Tongue (tissue), 2 donors: Measurements from ENCODE around the gene IL4R. TPM values are rescaled to one million over a fixed set of nuclear protein-coding genes. Genes with fewer than 3 reads are reported as not detected.
"Not testable (repeated sequence)": the region's sequence is repeated elsewhere in the genome, so short reads cannot be mapped to it uniquely, and the experiment has no call there.

Experiments
- DNase-seq: peaks from one replicate; pipeline ENCODE4 v3.0.0-alpha.2; 2015
- total RNA-seq: library from RNA; depleted of rRNA; stranded (reverse); fragments of >200 nt; gene quantifications from one replicate; pipeline ENCODE4 v1.2.3, GENCODE V29; 2014

The IL4R gene
- total RNA-seq: 16.4 TPM

DNA sequence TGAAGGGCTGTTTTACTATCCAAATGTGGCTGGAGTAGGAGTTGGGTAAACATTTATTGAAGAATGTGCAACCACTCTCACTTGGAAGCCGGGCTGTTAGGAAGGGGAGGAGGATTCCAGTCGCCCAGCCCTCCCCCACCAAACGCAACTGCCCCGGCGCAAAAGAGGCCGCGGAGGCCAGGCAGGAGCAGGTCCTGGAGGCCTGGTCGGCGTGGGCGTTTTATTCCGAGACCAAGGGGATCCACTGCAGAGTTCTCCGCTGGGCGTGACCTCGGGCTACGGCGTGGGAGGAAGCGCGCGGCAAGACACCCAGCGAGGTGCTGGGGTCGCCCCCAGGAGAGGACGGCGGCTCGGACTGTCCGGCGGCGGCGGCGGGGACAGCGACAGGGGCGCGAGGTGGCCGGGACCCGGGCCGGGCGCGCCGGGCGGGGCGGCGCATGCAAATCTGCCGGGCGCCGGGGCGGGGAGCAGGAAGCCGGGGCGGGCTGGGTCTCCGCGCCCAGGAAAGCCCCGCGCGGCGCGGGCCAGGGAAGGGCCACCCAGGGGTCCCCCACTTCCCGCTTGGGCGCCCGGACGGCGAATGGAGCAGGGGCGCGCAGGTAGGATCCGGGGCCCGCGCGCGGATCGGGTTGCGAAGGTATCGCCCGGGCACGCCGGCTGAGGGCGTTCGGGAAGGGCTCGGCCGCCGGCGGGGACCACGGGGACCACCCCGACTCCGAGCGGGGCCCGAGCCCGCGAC lies at the start of gene IL4R:
Gene IL4R, plus strand, starts transcription at position 553 of the 739 bp plus-strand sequence. CDS start 26,230 bp downstream, outside the sequence.
- peak; percentile 44 for DNase-seq

DNA sequence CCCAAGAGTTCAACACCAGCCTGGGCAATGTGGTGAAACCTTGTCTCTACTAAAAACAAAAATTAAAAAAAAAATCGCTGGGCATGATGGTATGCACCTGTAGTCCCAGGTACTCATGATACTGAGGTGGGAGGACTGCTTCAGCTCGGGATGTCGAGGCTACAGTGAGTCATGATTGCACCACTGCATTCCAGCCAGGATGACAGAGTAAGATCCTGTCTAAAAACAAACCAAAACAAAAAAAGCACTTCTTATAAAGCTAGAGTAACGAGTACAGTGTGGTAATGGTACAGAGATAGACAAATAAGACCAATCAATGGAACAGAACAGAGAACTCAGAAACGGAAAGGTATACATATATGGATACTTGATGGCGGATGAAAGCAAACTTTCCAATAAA lies 49.6 kb upstream of the IL4R start:
- no peak for DNase-seq

- no peak for DNase-seq
These were observed 47.8 kb upstream of the IL4R start for GRCh38 chr16:27265982-27266381.

DNA sequence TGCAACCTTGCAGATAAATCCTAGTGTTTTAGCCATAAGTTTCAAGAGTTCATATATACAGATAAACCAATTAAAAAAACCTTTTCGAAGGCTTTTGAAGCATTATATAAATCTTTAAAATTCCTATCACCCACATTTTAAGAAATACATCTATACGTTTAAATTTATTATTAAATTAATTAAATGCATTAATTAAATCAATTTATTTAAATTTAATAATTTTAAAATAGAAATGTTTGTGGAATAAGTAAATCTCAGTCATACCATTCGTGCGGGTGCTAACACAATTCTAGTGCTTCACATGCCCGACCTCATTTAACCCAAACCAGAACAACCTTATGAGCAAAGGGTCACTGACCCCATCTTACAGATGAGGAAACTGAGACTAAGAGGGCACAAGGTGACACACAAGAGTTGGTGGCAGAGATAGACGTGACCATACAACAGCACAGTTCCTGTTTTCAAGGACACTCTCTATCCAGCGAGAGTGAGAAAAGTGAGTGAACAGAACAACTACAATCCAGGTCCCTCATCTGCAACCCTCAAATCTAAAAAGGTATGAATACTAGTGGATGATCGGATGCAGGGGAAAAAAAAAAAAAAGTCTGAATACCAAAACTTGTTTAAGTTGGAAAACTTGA lies 46.6 kb upstream of the IL4R start:
- no peak for DNase-seq

- peak; percentile 99 for DNase-seq
These were observed 45.1 kb upstream of the IL4R start, which contains the start of gene NSMCE1 for GRCh38 chr16:27268376-27269299. NSMCE1 (minus strand) TSS chr16:27268772; CDS start chr16:27257570, 11,202 bp downstream.

DNA sequence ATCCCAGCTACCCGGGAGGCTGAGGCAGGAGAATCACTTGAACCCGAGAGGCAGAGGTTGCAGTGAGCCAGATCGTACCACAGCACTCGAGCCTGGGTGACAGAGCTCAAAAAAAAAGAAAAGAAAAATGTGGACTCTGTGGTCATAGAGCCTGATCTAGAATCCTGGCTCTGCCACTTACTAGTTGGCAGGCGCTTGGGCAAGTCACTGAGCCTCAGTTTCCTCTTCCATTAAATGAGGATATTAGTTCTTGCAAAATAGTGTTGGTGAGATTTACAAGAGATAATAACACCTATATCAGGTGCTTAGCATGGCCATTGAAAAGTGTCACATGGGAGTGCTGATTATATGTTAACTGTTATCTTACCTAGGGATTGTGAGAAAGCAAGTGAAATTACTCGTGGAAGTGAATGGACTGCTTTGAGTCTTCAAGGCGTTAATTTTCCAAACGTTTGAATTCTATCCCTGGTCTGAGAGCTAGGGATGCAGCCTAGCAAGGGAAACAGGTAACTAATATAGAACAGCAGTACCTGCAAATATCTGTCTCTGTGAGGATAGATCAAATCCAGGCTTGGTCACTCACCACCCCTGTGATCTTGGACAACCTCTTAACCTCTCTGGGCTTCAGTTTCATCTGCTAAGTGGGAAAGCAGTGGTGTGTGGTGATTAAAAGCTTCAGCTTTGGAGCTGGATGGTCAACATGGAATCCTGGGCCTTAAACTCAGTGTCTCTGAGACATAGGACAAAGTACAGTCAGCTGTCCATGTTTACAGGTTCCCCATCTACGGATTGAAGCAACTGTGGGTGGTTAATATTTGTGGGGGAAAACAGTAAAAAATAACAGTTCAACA lies 44.2 kb upstream of the IL4R start:
- DNase-seq: no peak

DNA sequence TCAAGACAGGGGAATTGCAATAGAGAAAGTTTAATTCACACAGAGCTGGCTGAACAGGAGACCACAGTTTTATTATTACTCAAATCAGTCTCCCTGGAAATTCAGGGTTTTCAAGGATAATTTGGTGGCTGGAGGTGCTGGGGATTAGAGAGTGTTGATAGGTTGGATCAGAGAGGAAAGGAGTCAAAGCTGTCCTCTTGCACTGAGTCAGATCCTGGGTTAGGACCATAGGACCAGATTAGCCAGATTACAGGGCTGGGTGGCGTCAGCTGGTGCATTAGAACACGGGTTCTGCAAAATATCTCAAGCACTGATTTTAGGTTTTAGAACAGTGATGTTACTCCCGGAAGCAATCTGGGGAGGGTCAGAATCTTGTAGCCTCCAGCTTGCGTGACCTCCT lies 43.4 kb upstream of the IL4R start:
- DNase-seq: no peak

- no peak for DNase-seq
These were observed 41.7 kb upstream of the IL4R start for GRCh38 chr16:27272076-27272475.

DNA sequence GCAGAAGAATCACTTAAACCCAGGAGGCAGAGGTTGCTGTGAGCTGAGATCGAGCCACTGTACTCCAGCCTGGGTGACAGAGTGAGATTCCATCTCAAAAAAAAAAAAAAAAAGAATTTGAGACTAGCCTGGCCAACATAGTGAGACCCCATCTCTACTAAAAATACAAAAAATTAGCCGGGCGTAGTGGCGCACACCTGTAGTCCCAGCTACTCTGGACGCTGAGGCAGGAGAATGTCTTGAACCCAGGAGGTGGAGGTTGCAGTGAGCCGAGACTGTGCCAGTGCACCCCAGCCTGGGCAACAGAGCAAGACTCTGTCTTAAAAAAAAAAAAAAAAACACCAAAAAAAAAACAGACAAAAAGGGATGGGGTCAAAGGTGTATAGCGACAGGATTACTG lies 41.1 kb upstream of the IL4R start:
- not testable (repeated sequence) for DNase-seq

GRCh38 chr16:27273330-27273669 lies 40.5 kb upstream of the IL4R start:
- no peak for DNase-seq

DNA sequence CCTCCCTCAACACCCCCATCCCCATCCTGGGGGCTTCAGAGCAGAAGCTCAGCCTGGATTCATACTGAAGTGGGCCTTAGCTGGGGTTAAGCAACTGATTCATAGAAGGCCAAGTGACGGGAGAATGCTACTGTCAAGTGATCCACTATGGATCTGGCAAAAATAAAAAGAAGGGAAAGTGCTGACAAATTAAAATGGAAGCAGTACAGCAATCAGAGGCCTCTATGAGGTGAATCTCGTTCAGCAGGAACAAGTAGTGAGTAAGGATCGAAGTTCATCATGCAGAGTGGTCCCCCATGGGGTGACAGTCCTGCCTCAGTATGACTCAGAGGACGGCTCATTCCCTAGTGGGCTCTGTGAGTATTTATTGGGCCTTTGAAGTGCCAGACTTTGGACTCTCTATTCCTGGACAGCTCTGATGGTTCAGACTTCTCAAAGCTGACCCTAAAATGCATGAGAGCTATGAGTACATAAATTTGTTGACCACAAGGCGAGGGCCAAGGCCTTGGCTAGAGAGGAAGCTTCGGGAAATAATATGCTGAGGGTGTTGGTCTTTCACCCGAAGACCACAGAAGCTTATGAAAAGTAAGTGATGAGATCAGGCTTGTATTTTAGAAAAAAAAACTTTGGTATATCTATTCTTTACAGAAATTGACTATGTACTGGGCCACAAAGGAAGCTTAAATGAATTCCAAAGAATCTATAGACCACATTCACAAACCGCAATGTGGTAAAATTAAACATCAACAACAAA lies 39.9 kb upstream of the IL4R start:
- no peak for DNase-seq

- not testable (repeated sequence) for DNase-seq
These were observed 39.3 kb upstream of the IL4R start for GRCh38 chr16:27274424-27274874.

GRCh38 chr16:27275394-27275793 lies 38.4 kb upstream of the IL4R start:
- DNase-seq: no peak

DNA sequence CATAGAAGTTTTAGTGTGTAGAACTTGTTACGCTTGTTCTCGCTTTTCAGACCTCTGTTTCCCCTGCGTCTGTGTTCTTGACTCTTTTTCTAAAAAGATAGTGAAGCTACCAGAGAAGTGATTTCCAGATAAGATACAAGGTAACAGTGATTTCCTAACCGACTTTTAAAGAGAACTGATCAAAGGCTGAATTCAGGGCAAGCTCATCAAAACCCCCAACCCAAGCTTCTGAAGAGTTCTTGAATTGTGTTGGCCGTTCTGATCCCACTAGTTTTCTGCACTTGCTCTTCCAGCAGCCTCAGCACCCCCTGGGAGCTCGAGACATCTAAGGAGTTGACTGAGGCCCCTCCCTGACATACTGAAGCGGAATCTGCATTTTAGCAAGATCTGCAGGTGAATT lies 32.5 kb upstream of the IL4R start:
- DNase-seq: no peak

GRCh38 chr16:27284865-27285675 lies 28.7 kb upstream of the IL4R start:
- no peak for DNase-seq

DNA sequence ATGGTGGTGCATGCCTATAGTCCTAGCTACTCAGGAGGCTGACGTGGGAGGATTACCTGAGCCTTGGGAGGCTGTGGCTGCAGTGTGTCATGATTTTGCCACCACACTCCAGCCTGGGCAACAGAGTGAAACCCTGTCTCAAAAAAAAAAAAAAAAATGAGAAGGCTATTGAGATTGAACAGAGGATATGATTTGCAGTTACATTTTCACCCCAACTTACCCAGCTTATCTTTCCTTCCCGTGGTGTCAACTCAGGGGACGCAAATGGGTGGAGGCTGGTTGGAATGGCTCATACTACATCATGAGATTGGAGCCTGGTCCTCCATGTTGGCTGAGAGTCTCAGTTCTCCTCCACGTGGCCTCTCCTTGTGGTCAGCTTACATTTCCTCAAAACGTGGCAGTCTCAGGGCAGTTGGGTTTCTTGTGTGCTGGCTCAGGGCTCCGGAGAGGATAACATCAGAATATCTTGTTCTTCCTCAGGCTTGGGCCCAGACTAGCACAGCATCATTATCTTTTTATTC lies 28.0 kb upstream of the IL4R start:
- no peak for DNase-seq

DNA sequence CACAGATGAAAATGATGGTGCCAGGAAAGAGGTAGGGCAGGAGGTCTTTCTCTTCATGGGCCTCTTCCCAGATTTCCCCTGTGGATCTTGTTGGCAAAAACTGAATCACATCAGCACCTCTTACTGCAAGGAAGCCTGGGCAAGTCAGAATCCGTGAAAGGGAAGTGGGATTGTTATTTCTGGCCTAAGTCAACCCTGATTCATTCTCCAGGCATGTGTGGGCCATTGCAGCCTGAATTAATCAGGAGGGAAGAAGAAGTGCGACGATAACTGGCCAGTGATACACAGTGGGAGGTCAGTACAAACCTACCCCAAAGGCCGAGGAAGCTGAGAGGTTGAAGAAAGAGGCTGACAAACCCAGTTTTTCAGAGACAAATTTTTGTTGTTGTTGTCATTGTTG lies 27.3 kb upstream of the IL4R start:
- DNase-seq: no peak

DNA sequence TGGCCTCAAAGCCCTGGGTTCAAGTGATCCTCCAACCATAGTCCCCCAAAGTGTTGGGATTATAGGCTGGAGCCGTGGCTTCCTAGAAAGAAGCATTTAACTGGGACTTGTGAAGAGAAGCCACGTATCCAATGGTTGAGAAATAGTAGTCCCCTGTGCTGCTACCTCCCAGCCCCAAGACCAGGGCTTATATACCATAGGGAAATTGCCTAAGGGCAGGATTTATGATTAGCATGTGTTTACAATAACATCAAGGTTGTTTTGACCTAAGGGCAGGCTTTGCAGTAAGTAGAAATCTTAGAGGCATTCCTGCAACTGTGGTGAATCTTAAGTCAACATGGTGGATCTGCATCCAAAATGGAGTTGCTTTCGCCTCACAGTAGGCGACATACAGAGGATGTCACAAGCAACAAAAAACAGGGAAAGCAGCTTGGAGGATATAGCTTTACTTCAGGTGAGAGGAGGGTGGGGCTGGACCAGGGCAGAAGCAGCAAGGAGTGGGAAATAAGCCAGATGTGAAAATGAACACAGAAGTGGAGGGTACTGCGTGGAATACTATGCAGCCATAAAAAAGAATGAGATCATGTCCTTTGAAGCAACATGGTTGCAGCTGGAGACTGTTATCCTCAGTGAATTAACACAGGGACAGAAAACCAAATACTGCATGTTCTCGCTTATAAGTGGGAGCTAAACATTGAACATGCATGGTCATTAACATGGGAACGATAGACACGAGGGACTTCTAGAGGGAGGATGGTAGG lies 26.5 kb upstream of the IL4R start:
- DNase-seq: no peak

GRCh38 chr16:27287887-27288286 lies 25.9 kb upstream of the IL4R start:
- DNase-seq: no peak
